Hepatocyte (in vitro differentiated cells): Measurements from ENCODE around the gene DIP2B. TPM values are rescaled to one million over a fixed set of nuclear protein-coding genes. Genes with fewer than 3 reads are reported as not detected.
"Not testable (repeated sequence)": the region's sequence is repeated elsewhere in the genome, so short reads cannot be mapped to it uniquely, and the experiment has no call there.

Experiments
- DNase-seq: peaks from one replicate; pipeline ENCODE4 v3.0.0-alpha.2; 2016; ENCODE audit warnings: low spot score
- H2AFZ ChIP-seq: fragments of 200-600 bp; sonication (generic); 2 replicates; pipeline ENCODE4 v1.6.0; 2016; ENCODE audit warnings: antibody characterized with exemption, mild to moderate bottlenecking
- H3K27ac ChIP-seq: fragments of 200-600 bp; sonication (generic); 2 replicates; pipeline ENCODE4 v1.5.1; 2016; ENCODE audit warnings: mild to moderate bottlenecking
- H3K27me3 ChIP-seq: fragments of 200-600 bp; sonication (generic); 2 replicates; pipeline ENCODE4 v1.6.1; 2016
- H3K36me3 ChIP-seq: fragments of 200-600 bp; sonication (generic); replicated peaks from 2 replicates; pipeline ENCODE4 v1.5.1; 2016; ENCODE audit warnings: low read depth; ENCODE audit not compliant: insufficient read depth
- H3K4me1 ChIP-seq: fragments of 200-600 bp; sonication (generic); 2 replicates; pipeline ENCODE4 v1.5.1; 2016; ENCODE audit warnings: mild to moderate bottlenecking, moderate library complexity; ENCODE audit not compliant: insufficient read depth
- H3K4me2 ChIP-seq: fragments of 200-600 bp; sonication (generic); 2 replicates; pipeline ENCODE4 v1.6.0; 2016
- H3K4me3 ChIP-seq: fragments of 200-600 bp; sonication (generic); 2 replicates; pipeline ENCODE4 v1.5.1; 2016; ENCODE audit warnings: mild to moderate bottlenecking
- H3K79me2 ChIP-seq: fragments of 200-600 bp; sonication (generic); 2 replicates; pipeline ENCODE4 v1.6.0; 2017; ENCODE audit warnings: mild to moderate bottlenecking
- H3K9me2 ChIP-seq: fragments of 200-600 bp; sonication (generic); replicated peaks from 2 replicates; pipeline ENCODE4 v1.6.0; 2017; ENCODE audit warnings: mild to moderate bottlenecking; ENCODE audit not compliant: insufficient read depth
- H3K9me3 ChIP-seq: fragments of 200-600 bp; sonication (generic); 2 replicates; pipeline ENCODE4 v1.5.1; 2016; ENCODE audit warnings: low read depth, mild to moderate bottlenecking
- H4K20me1 ChIP-seq: fragments of 200-600 bp; sonication (generic); 2 replicates; pipeline ENCODE4 v1.6.0; 2016; ENCODE audit warnings: mild to moderate bottlenecking; ENCODE audit not compliant: insufficient read depth, poor library complexity, severe bottlenecking
- CTCF ChIP-seq: fragments of 200-600 bp; sonication (generic); IDR thresholded peaks from 2 replicates; pipeline ENCODE4 v1.5.1; 2016; ENCODE audit warnings: antibody characterized with exemption, mild to moderate bottlenecking; ENCODE audit not compliant: poor library complexity
- EZH2 ChIP-seq: fragments of 200-600 bp; sonication (generic); IDR thresholded peaks from 2 replicates; pipeline ENCODE4 v1.6.1; 2016; ENCODE audit warnings: antibody characterized with exemption, mild to moderate bottlenecking, borderline replicate concordance
- EZH2phosphoT487 ChIP-seq: fragments of 200-600 bp; sonication (generic); IDR thresholded peaks from one replicate; pipeline ENCODE4 v1.6.1; 2018; ENCODE audit warnings: antibody characterized with exemption, mild to moderate bottlenecking, low read depth, moderate library complexity; ENCODE audit not compliant: unreplicated experiment, severe bottlenecking
- WGBS: methylation state at CpG from one replicate; pipeline ENCODE4 v1.1.6; 2016; ENCODE audit warnings: low lambda C conversion rate; ENCODE audit errors: missing lambda C conversion rate; 5-methylcytosine and 5-hydroxymethylcytosine counted together
- polyA plus RNA-seq: library from polyadenylated mRNA; unstranded; fragments of >200 nt; fragmentation: Nextera tagmentation; extraction: Ambion mirVana; gene quantifications from 2 replicates; pipeline ENCODE4 v1.2.1, GENCODE V29; 2016
- total RNA-seq: library from RNA; depleted of rRNA; stranded (reverse); fragments of >200 nt; gene quantifications from 2 replicates; pipeline ENCODE4 v1.2.3, GENCODE V29; 2014

DIP2B gene
- total and polyA plus RNA-seq, 2 experiments from 2014 or later = 10.5 to 31.8 TPM

DNA sequence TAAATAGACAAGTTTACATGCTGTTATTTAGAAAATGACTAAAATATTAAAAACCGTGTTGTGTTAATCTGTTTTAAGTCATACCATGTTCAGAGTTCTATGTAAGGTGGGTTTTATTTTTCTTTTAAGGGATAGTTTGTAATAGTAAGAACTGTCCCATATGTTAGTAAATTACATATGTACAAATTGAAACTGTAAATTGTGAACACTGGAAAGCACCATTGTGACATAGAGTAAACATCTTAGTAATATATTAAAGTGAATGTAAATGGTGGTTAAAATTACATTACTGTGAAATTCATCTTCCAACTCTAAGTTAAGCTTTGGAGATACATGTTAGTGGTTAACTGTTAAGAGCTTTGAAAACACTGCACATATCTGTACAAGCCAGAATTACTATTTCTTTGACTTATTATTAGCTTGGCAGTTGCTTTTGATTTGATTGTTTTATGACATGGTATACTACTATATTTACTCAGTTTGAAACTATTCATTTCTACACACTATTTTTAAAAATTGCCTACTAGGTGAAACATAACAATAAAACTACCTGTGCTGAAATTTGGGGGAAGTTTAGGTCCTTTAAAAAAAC is 27.4 kb upstream of the DIP2B start:
- no peaks in the 10 kb centered on the region for H3K36me3 ChIP-seq
- H4K20me1 ChIP-seq = no peaks in the 10 kb centered on the region
- no peaks in the 10 kb centered on the region for H3K4me1 ChIP-seq
- H3K4me2 ChIP-seq = no peak overlapping the region
- TF ChIP-seq EZH2 = no peak
- no peak for TF ChIP-seq CTCF
- TF ChIP-seq EZH2phosphoT487 = no peak
- H3K9me2 ChIP-seq = no peaks in the 10 kb centered on the region
- H3K4me3 ChIP-seq = no peak overlapping the region
- no peaks in the 10 kb centered on the region for H3K27me3 ChIP-seq
- no peak for DNase-seq
- no peaks in the 10 kb centered on the region for H3K79me2 ChIP-seq
- H3K27ac ChIP-seq = no peak overlapping the region
- no peak overlapping the region for H2AFZ ChIP-seq
- no peaks in the 10 kb centered on the region for H3K9me3 ChIP-seq
- WGBS = 89% methylated on average over 1 of the region's 1 CpG

DNA sequence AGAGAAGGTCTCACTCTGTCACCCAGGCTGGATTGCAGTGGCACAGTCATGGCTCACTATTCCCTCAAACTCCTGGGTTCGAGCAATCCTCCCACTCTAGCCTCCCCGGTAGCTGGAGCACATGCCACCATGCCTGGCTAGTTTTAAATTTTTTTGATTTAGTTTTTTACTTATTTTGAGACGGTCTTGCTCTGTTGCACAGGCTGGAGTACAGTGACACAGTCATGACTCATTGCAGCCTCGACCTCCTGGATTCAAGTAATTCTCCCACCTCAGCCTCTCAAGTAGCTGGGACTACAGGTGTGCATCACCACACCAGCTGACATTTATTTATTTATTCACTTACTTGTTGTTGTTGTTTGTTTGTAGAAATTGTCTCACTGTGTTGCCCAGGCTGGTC is 22.2 kb upstream of the DIP2B start:
- Histone ChIP-seq H3K9me2 (no peaks in the 10 kb centered on the region), H3K36me3 (no peaks in the 10 kb centered on the region), H3K4me1 (no peaks in the 10 kb centered on the region), H3K79me2 (no peaks in the 10 kb centered on the region), H2AFZ (no peak overlapping the region), H3K4me2 (no peak overlapping the region), H3K9me3 (no peaks in the 10 kb centered on the region), H3K27me3 (no peaks in the 10 kb centered on the region), H3K27ac (no peak overlapping the region), H4K20me1 (no peaks in the 10 kb centered on the region), H3K4me3 (no peak overlapping the region)
- TF ChIP-seq CTCF = no peak
- no peak for TF ChIP-seq EZH2
- no peak for TF ChIP-seq EZH2phosphoT487
- DNase-seq = no peak
- 93% methylated on average over 4 of the region's 4 CpGs for WGBS

GRCh38 chr12:50483488-50483887 is 21.3 kb upstream of the DIP2B start:
- no peaks in the 10 kb centered on the region for H3K4me1 ChIP-seq
- H3K4me2 ChIP-seq = no peak overlapping the region
- H3K27ac ChIP-seq = no peak overlapping the region
- no peaks in the 10 kb centered on the region for H3K36me3 ChIP-seq
- DNase-seq = no peak
- H3K9me3 ChIP-seq = no peaks in the 10 kb centered on the region
- H3K27me3 ChIP-seq = no peaks in the 10 kb centered on the region
- no peak overlapping the region for H2AFZ ChIP-seq
- WGBS = 88% methylated on average over 1 of the region's 1 CpG
- H3K4me3 ChIP-seq = no peak overlapping the region
- no peaks in the 10 kb centered on the region for H4K20me1 ChIP-seq
- TF ChIP-seq EZH2 = no peak
- no peak for TF ChIP-seq EZH2phosphoT487
- TF ChIP-seq CTCF = no peak
- H3K79me2 ChIP-seq = no peaks in the 10 kb centered on the region
- H3K9me2 ChIP-seq = no peaks in the 10 kb centered on the region

- Histone ChIP-seq H3K9me2 (no peaks in the 10 kb centered on the region), H3K36me3 (no peaks in the 10 kb centered on the region), H3K9me3 (no peaks in the 10 kb centered on the region), H3K79me2 (no peaks in the 10 kb centered on the region), H3K4me2 (no peak overlapping the region), H3K4me3 (no peak overlapping the region), H2AFZ (no peak overlapping the region), H3K4me1 (no peaks in the 10 kb centered on the region), H4K20me1 (no peaks in the 10 kb centered on the region), H3K27ac (no peak overlapping the region), H3K27me3 (no peaks in the 10 kb centered on the region)
- WGBS = 83% methylated on average over 5 of the region's 5 CpGs
- DNase-seq = no peak
- no peak for TF ChIP-seq CTCF
- no peak for TF ChIP-seq EZH2phosphoT487
- no peak for TF ChIP-seq EZH2
These were observed 16.0 kb upstream of the DIP2B start for GRCh38 chr12:50488801-50489200.

DNA sequence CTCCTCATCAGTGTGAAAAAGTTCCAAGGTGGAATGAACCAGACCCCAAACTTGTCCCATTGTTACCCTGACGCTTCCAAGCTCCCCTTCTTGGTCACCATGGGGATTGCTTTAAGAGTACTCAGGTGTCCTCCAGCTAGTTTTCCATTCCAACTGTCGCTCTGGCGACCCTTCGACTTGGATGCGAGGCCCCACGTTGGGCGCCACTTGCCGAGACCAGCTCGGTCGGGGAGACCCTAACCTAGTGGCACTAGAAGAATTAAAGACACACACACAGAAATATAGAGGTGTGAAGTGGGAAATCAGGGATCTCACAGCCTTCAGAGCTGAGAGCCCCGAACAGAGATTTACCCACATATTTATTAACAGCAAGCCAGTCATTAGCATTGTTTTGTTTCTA is 6.7 kb upstream of the DIP2B start:
- H3K27me3 ChIP-seq, H3K9me3 ChIP-seq, H3K4me3 ChIP-seq, H4K20me1 ChIP-seq, H3K4me2 ChIP-seq, H3K79me2 ChIP-seq, H3K9me2 ChIP-seq, H3K36me3 ChIP-seq, H2AFZ ChIP-seq, H3K27ac ChIP-seq, H3K4me1 ChIP-seq, DNase-seq: not testable (repeated sequence)
- WGBS = 96% methylated on average over 11 of the region's 11 CpGs
